DMS153 (cell line): ENCODE measurements around the gene OSR1.
"Not testable (repeated sequence)": the region's sequence is repeated elsewhere in the genome, so short reads cannot be mapped to it uniquely, and the experiment has no call there.

Source experiments
- DNase-seq: peaks from one replicate; lab custom pipeline; 2025; lab: John Stamatoyannopoulos, UW

The OSR1 gene

GRCh38 chr2:19331450-19331849 is 27.0 kb downstream of the OSR1 start:
- DNase-seq: no peak

DNA sequence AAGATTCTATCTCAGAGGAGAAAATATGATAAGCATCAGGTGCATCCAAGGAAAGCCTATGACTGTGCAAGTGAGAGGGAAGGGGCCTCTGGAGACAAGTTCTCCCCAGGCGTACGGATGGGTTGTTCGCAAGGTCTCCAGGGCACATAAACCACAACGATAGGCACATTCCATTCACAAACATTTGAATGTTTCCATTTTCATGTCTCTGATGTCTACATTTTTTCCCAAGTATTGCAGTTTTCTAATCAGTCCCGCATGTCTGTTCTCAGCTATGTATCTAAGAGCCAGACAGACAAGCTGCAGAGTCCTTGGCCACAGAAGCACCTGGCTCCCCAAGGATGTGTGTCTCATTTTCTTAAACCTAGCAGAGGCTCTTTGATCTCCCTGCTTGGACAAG is 28.0 kb downstream of the OSR1 start:
- DNase-seq: no peak

DNA sequence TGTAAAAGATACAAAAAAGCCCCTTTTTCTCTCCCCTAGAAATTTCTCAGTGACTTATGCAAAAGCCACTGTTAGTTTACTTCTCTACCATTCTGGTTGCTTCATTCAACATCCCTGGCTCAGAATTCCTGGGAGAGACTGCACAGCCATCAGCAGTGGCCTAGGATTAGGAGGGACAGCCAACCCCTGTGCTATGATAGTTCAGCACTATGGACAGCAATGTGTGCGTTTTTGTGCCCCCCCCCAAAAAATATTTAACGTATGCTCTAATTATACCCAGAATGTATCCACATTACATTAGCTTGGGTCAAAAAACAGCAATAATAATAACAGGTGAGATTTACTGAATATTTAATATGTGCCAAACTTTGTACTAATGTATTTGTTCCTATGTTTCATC is 29.0 kb downstream of the OSR1 start:
- no peak for DNase-seq

- no peak for DNase-seq
Measured at GRCh38 chr2:19327496-19327895, 30.9 kb downstream of the OSR1 start.

GRCh38 chr2:19321946-19322345 is 36.5 kb downstream of the OSR1 start:
- DNase-seq: no peak

DNA sequence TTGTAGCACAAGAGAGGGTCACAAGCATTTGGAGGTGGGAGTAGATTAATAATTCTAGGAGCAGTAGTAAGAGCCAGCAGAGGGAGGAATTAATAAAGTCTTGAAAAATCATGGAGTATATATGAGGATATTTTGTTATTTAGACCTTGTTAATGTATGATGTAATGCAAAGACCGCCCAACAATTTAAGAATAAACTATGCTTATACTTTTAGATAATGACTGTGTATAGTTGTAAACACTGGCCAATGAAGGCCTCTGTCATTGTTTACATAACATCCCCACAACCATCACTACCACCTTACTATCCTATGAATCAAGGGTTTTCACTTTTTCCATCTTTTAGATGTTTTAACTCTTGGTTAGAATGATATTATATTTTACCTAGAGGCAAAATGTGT is 37.6 kb downstream of the OSR1 start:
- DNase-seq: no peak

- DNase-seq: no peak
Measured at GRCh38 chr2:19319698-19320097, 38.7 kb downstream of the OSR1 start.

- DNase-seq: no peak
Measured at GRCh38 chr2:19319064-19319463, 39.4 kb downstream of the OSR1 start.

GRCh38 chr2:19313553-19313952 is 44.9 kb downstream of the OSR1 start:
- DNase-seq: no peak

DNA sequence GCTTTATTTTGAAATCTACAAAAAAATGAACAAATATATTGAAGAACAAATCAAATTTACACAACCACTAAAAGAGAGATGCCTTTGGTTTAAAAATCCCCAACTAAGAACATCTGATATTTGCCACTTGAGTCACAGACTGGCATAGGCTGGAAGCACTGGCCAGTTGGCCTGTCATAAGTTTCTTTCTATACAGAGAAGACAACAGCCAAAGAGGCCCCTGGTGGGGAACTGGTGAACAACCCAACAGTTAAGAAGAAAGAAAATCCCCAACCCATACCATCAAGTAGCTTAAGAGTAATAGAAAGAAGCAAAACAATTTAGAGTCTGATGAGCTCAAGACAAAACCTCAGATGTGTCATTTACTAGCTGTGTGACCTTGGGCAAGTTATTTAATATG is 45.5 kb downstream of the OSR1 start:
- no peak for DNase-seq

- DNase-seq: not testable (repeated sequence)
Measured at GRCh38 chr2:19306065-19306464, 52.4 kb downstream of the OSR1 start.

- DNase-seq: not testable (repeated sequence)
Measured at GRCh38 chr2:19305400-19306055, 52.9 kb downstream of the OSR1 start.

GRCh38 chr2:19301706-19302105 is 56.7 kb downstream of the OSR1 start:
- no peak for DNase-seq
